CD14-positive monocyte (primary cell): Measurements from ENCODE around the gene CCDC121. TPM values are rescaled to one million over a fixed set of nuclear protein-coding genes. Genes with fewer than 3 reads are reported as not detected.

Experiments
- DNase-seq, 3 donors: peaks; one replicate each; pipeline ENCODE4 v3.0.0-alpha.2; 2011 to 2022
- H2AFZ ChIP-seq: 2 replicates; pipeline ENCODE4 v1.6.0; 2012; ENCODE audit warnings: mild to moderate bottlenecking, low read depth, low read length, inconsistent platforms; ENCODE audit not compliant: insufficient read depth, poor library complexity, severe bottlenecking
- H3K27ac ChIP-seq, 2 donors: 1 replicate in 1 of 2; 2 replicates in 1 of 2; pipeline ENCODE4 v1.5.1; 2012 to 2013; ENCODE audit warnings: low read length in 2 of 2, control low read depth in 1 of 2, inconsistent platforms in 1 of 2, low read depth in 1 of 2, mild to moderate bottlenecking in 1 of 2
- H3K27me3 ChIP-seq, 2 donors: one replicate each; pipeline versions ENCODE4 v1.6.0 to v1.6.1; 2011 to 2013; ENCODE audit warnings: low read length in 2 of 2; ENCODE audit not compliant: control insufficient read depth in 2 of 2, insufficient read depth in 2 of 2
- H3K36me3 ChIP-seq, 2 donors: replicated peaks in 1 of 2; 1 replicate in 1 of 2; 2 replicates in 1 of 2; pipeline versions ENCODE4 v1.5.1 to v1.6.1; 2012 to 2013; ENCODE audit warnings: low read length in 2 of 2, control low read depth in 1 of 2, inconsistent platforms in 1 of 2, mild to moderate bottlenecking in 1 of 2; ENCODE audit not compliant: insufficient read depth in 2 of 2, control insufficient read depth in 1 of 2
- H3K4me1 ChIP-seq, 2 donors: 1 replicate in 1 of 2; 2 replicates in 1 of 2; pipeline versions ENCODE4 v1.5.1 to v1.6.1; 2012 to 2013; ENCODE audit warnings: low read length in 2 of 2, control low read depth in 1 of 2, inconsistent platforms in 1 of 2, mild to moderate bottlenecking in 1 of 2, moderate library complexity in 1 of 2; ENCODE audit not compliant: insufficient read depth in 2 of 2, control insufficient read depth in 1 of 2
- H3K4me2 ChIP-seq: replicated peaks from 2 replicates; pipeline ENCODE3; 2012; ENCODE audit warnings: low read length, moderate library complexity, mild to moderate bottlenecking; ENCODE audit not compliant: poor library complexity, severe bottlenecking; ENCODE audit errors: extremely low read depth
- H3K4me3 ChIP-seq, 3 experiments: fragments of 200-600 bp in 1 of 3; sonication (generic) in 1 of 3; replicated peaks in 1 of 3; 1 replicate in 2 of 3; 2 replicates in 1 of 3; pipeline ENCODE4 v1.5.1; 2011 to 2013; ENCODE audit warnings: low read length in 3 of 3, mild to moderate bottlenecking in 3 of 3, control low read depth in 2 of 3, low read depth in 2 of 3, inconsistent platforms in 1 of 3, moderate library complexity in 1 of 3
- H3K79me2 ChIP-seq: 2 replicates; pipeline ENCODE4 v1.6.0; 2012; ENCODE audit warnings: mild to moderate bottlenecking, control low read depth, inconsistent platforms, low read length, moderate library complexity; ENCODE audit not compliant: insufficient read depth
- H3K9ac ChIP-seq: 2 replicates; pipeline ENCODE4 v1.6.0; 2017; ENCODE audit warnings: low read length, mild to moderate bottlenecking; ENCODE audit not compliant: insufficient read depth, poor library complexity, severe bottlenecking
- H3K9me3 ChIP-seq, 2 donors: replicated peaks in 1 of 2; 1 replicate in 1 of 2; 2 replicates in 1 of 2; pipeline versions ENCODE4 v1.5.1 to v1.6.1; 2012 to 2013; ENCODE audit warnings: low read length in 2 of 2, control low read depth in 1 of 2; ENCODE audit not compliant: control insufficient read depth in 1 of 2, insufficient read depth in 1 of 2
- H4K20me1 ChIP-seq: 2 replicates; pipeline ENCODE4 v1.6.0; 2012; ENCODE audit warnings: mild to moderate bottlenecking, low read length, control low read depth, moderate library complexity; ENCODE audit not compliant: insufficient read depth
- H3K27ac Mint-ChIP-seq, 7 donors: one replicate each; pipeline ENCODE4 v1.8.0; 2020; ENCODE audit warnings: mild to moderate bottlenecking in 7 of 7, mixed read lengths in 7 of 7, moderate library complexity in 6 of 7, inconsistent platforms in 2 of 7
- H3K27me3 Mint-ChIP-seq, 3 donors: one replicate each; pipeline ENCODE4 v1.8.0; 2021 to 2022; ENCODE audit warnings: low read depth in 3 of 3, mild to moderate bottlenecking in 3 of 3, mixed read lengths in 3 of 3, moderate library complexity in 3 of 3, inconsistent platforms in 1 of 3
- H3K36me3 Mint-ChIP-seq, 2 donors: one replicate each; pipeline ENCODE4 v1.8.0; 2020; ENCODE audit warnings: mixed read lengths in 2 of 2, inconsistent platforms in 1 of 2, mild to moderate bottlenecking in 1 of 2
- H3K4me1 Mint-ChIP-seq: one replicate; pipeline ENCODE4 v1.8.0; 2020; ENCODE audit warnings: mild to moderate bottlenecking, mixed read lengths
- H3K4me3 Mint-ChIP-seq, 2 donors: one replicate each; pipeline ENCODE4 v1.8.0; 2020; ENCODE audit warnings: mild to moderate bottlenecking in 2 of 2, mixed read lengths in 2 of 2, moderate library complexity in 1 of 2
- H3K9me3 Mint-ChIP-seq, 7 donors: one replicate each; pipeline ENCODE4 v1.8.0; 2020 to 2022; ENCODE audit warnings: mixed read lengths in 7 of 7, mild to moderate bottlenecking in 6 of 7, moderate library complexity in 6 of 7, inconsistent platforms in 2 of 7
- CTCF ChIP-seq: fragments of 200-600 bp; IDR thresholded peaks from one replicate; pipeline ENCODE4 v1.8.0; 2022; ENCODE audit warnings: antibody characterized with exemption, mild to moderate bottlenecking
- WGBS: methylation state at CpG from one replicate; pipeline ENCODE4 v1.1.5; 2013; ENCODE audit warnings: missing lambda C conversion rate; ENCODE audit not compliant: insufficient coverage; 5-methylcytosine and 5-hydroxymethylcytosine counted together
- intact Hi-C, 2 donors: fragments of 100-400 bp; cut with micrococcal nuclease; formaldehyde crosslinking; loops; one replicate each; pipeline versions ENCODE4 v1.15.0 to v1.15.1; 2023
- polyA plus RNA-seq, 3 donors: library from polyadenylated mRNA; depleted of rRNA in 1 of 3; unstranded in 2 of 3; stranded (reverse) in 1 of 3; fragments of 300-500 nt in 2 of 3; fragments of >200 nt in 1 of 3; fragmentation: Illumina TruSeq in 2 of 3; gene quantifications; 1 replicate in 2 of 3; 2 replicates in 1 of 3; pipeline ENCODE4 v1.2.3, GENCODE V29; 2012 to 2021

Gene CCDC121
- polyA plus RNA-seq, 3 donors = 0.22 to 0.61 (median 0.53) TPM

DNA sequence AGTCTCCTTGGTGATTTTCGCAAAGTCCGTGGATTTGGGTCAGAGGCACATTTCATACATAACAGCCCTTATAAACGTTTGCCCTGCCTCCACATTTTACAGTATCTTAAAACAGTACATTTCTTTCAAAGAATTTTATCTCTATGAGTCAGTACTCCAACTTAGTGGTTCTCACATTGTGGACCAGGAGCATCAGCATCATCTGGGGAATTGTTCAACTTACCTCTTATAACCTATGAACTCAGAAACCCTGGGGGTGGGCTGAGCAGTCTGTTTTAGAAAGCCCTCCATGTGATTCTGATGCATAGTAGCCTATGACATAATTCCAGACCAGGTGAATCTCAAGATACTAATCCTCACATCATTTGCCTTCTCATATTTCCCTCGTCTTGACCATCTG lies 22.2 kb upstream of the CCDC121 start:
- TF ChIP-seq CTCF = no peak
- Histone ChIP-seq H3K27ac (no peak overlapping the region), H3K9ac (no peak overlapping the region), H3K79me2 (no peaks in the 10 kb centered on the region), H3K4me3 (no peak overlapping the region), H3K9me3 (no peaks in the 10 kb centered on the region), H3K36me3 (peaks cover 94 to 99% of the 10 kb centered on the region in 2 donors), H4K20me1 (no peaks in the 10 kb centered on the region), H3K27me3 (no peaks in the 10 kb centered on the region), H3K4me1 (no peaks in the 10 kb centered on the region), H3K4me2 (no peak overlapping the region), H2AFZ (no peak overlapping the region)
- WGBS = 96% methylated on average over 3 of the region's 4 CpGs
- no peaks in the 10 kb centered on the region for H3K4me1 Mint-ChIP-seq
- no peaks in the 10 kb centered on the region for H3K9me3 Mint-ChIP-seq
- peaks cover 78 to 90% of the 10 kb centered on the region in 2 donors for H3K36me3 Mint-ChIP-seq
- no peak overlapping the region for H3K4me3 Mint-ChIP-seq
- intact Hi-C loops = no loop called here
- no peaks in the 10 kb centered on the region for H3K27me3 Mint-ChIP-seq
- no peak overlapping the region for H3K27ac Mint-ChIP-seq
- no peak for DNase-seq

DNA sequence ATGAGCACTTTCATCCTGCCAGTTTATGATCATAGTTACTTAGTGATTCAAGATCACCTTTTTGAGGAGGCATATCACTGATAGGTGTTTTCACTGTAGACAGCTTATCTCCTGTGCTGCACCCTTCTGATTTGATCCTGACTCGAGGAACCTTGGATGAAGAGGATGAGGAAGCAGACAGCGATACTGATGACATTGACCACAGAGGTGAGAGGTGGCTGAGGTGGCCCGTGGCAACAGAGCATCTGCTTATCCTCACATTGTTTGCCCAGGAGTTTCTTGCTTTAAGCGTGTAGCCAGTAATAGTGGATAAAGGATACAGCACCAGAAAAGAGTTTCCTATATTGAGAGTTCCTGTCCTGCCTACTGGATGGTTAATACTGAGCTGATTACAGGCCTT lies 18.9 kb upstream of the CCDC121 start:
- no peak for DNase-seq
- intact Hi-C loops = no loop called here
- no peaks in the 10 kb centered on the region for H3K4me1 ChIP-seq
- no peak overlapping the region for H3K9ac ChIP-seq
- Mint-ChIP-seq H3K9me3 (no peaks in the 10 kb centered on the region), H3K36me3 (peaks cover 67 to 88% of the 10 kb centered on the region in 2 donors), H3K27ac (no peak overlapping the region), H3K4me1 (no peaks in the 10 kb centered on the region), H3K27me3 (no peaks in the 10 kb centered on the region), H3K4me3 (no peak overlapping the region)
- 92% methylated on average over 3 of the region's 4 CpGs for WGBS
- H3K79me2 ChIP-seq = no peaks in the 10 kb centered on the region
- H4K20me1 ChIP-seq = no peaks in the 10 kb centered on the region
- no peak overlapping the region for H2AFZ ChIP-seq
- H3K4me2 ChIP-seq = no peak overlapping the region
- no peaks in the 10 kb centered on the region for H3K27me3 ChIP-seq
- peaks cover 82 to 95% of the 10 kb centered on the region in 2 donors for H3K36me3 ChIP-seq
- H3K4me3 ChIP-seq = no peak overlapping the region
- H3K9me3 ChIP-seq = no peaks in the 10 kb centered on the region
- TF ChIP-seq CTCF = no peak
- H3K27ac ChIP-seq = no peak overlapping the region
